Measurements from ENCODE around the gene RPL10. TPM values are rescaled to one million over a fixed set of nuclear protein-coding genes. Genes with fewer than 3 reads are reported as not detected.
A peak's percentile ranks its signal among the peaks of the same experiment; 100 is the strongest.

Gene RPL10
- polyA plus RNA-seq, 1 donor (not counting 4 experiments of a cell fraction or from before 2014, with no cell fraction given): 2,926 TPM

- peaks cover 2 to 5% of the 10 kb centered on the region in 2 experiments for H3K36me3 ChIP-seq (ENCODE audit: control insufficient read depth in 2 of 2, extremely low read depth in 1 of 2, insufficient read depth in 2 of 2, low read length in 2 of 2)
- FAIRE-seq (no peak), DNase-seq (ENCODE audit: low read depth, low spot score) (no peak)
- no peaks in the 10 kb centered on the region for H3K9me1 ChIP-seq (ENCODE audit: control insufficient read depth, extremely low read depth, insufficient read depth, low read length)
- no peaks in the 10 kb centered on the region for H3K27me3 ChIP-seq (ENCODE audit: control insufficient read depth, extremely low read depth, insufficient read depth, low read length)
- H4K20me1 ChIP-seq (ENCODE audit: control insufficient read depth, extremely low read depth, insufficient read depth, low read length): no peaks in the 10 kb centered on the region
- no peak overlapping the region for H3K27ac ChIP-seq (ENCODE audit: control insufficient read depth, insufficient read depth, low read length)
- H3K4me3 ChIP-seq (ENCODE audit: control insufficient read depth in 2 of 3, extremely low read depth in 1 of 3, insufficient read depth in 2 of 3, low read depth in 1 of 3, low read length in 3 of 3): no peak overlapping the region
- H3K79me2 ChIP-seq (ENCODE audit: control insufficient read depth, insufficient read depth, low read length): peaks cover 27% of the 10 kb centered on the region
- dilution Hi-C loops (cut with MboI; ENCODE audit: extremely low pct_ligation_motif_present, low sequenced_read_pairs): no loop called here
- H3K9me3 ChIP-seq (ENCODE audit: control insufficient read depth, low read depth, low read length): peaks cover 2% of the 10 kb centered on the region
- no peak overlapping the region for H3K9ac ChIP-seq (ENCODE audit: control insufficient read depth, extremely low read depth, insufficient read depth, low read length)
- H3K4me2 ChIP-seq (ENCODE audit: control insufficient read depth, extremely low read depth, insufficient read depth, low read depth, low read length): peak overlapping the region; percentile 62
- TF ChIP-seq CTCF (optimal IDR thresholded peaks at IDR 0.05 in 1 of 3, IDR thresholded peaks at IDR 0.05 in 1 of 3, conservative IDR thresholded peaks at IDR 0.05 in 1 of 3; ENCODE audit: extremely low read depth in 1 of 3, insufficient read depth in 2 of 3, low read length in 3 of 3) (no peak), EZH2 (IDR thresholded peaks at IDR 0.05; ENCODE audit: low read length) (no peak)
- H3K4me1 ChIP-seq (ENCODE audit: control insufficient read depth, extremely low read depth, insufficient read depth, low read length): peaks cover 33% of the 10 kb centered on the region
- no peak overlapping the region for H2AFZ ChIP-seq (ENCODE audit: control insufficient read depth, low read length)
Observed at GRCh38 chrX:154372612-154373022, 25.6 kb upstream of the RPL10 start.

DNA sequence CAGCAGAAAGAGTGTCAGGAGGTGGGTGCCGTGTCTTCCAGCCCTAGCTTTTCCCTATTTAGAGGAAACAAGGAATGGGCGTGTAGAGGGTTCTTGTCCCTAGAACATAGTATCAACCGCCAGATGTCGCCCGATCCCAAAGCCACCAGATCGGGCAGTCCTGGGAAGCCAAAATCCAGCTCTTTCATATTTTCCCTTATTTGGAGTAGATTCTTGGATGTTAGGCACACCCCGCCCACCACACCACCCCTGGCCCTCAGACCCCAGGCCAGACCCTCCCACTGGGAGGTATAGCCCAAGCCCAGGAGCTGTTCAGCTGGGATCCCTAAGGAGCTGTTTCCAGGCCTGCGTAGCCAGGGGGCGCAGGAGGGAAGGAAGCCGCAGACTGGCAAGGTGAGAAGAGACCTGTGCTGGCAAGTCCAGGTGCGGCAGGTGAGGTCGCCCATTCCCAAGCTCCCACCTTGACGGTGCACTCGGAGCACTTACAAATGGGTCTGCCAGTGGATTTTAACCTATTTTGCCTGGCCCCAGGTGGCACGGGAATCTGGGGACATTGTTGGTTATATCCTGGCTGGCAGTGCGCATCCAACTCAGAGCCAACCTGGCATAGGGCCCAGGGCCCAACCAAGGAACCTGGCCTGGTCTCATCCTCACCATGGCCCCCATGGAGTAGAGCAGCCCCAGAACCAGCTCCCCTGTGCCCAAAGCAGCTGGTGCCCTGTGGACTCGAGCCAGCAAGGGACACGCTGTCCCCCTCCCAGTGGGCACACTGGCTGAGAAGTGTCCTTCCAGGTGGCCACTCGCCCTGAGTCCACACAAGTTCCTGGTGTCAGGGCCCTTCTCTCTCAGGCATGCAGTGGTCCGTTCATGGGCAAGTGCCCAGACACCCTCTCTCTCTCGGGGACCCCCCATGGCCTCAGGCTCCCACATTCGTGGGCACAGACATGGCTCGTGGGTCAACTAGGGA is 24.6 kb upstream of the RPL10 start:
- TF ChIP-seq CTCF (optimal IDR thresholded peaks at IDR 0.05 in 1 of 3, IDR thresholded peaks at IDR 0.05 in 1 of 3, conservative IDR thresholded peaks at IDR 0.05 in 1 of 3; ENCODE audit: extremely low read depth in 1 of 3, insufficient read depth in 2 of 3, low read length in 3 of 3): peak in 2 of 3 experiments; percentile 56 to 78
- no peak for TF ChIP-seq EZH2 (IDR thresholded peaks at IDR 0.05; ENCODE audit: low read length)
- dilution Hi-C loops (cut with MboI; ENCODE audit: extremely low pct_ligation_motif_present, low sequenced_read_pairs): no loop called here
- H4K20me1 ChIP-seq (ENCODE audit: control insufficient read depth, extremely low read depth, insufficient read depth, low read length): no peaks in the 10 kb centered on the region
- no peaks in the 10 kb centered on the region for H3K9me1 ChIP-seq (ENCODE audit: control insufficient read depth, extremely low read depth, insufficient read depth, low read length)
- no peak overlapping the region for H2AFZ ChIP-seq (ENCODE audit: control insufficient read depth, low read length)
- no peak for FAIRE-seq
- no peaks in the 10 kb centered on the region for H3K27me3 ChIP-seq (ENCODE audit: control insufficient read depth, extremely low read depth, insufficient read depth, low read length)
- peaks cover 17% of the 10 kb centered on the region for H3K79me2 ChIP-seq (ENCODE audit: control insufficient read depth, insufficient read depth, low read length)
- peaks cover 0 to 2% of the 10 kb centered on the region in 2 experiments for H3K36me3 ChIP-seq (ENCODE audit: control insufficient read depth in 2 of 2, extremely low read depth in 1 of 2, insufficient read depth in 2 of 2, low read length in 2 of 2)
- peak; percentile 45 for DNase-seq (ENCODE audit: low read depth, low spot score)
- H3K9ac ChIP-seq (ENCODE audit: control insufficient read depth, extremely low read depth, insufficient read depth, low read length): peak overlapping the region; percentile 46
- peak overlapping the region; percentile 6 to 56 (median 27) for H3K4me3 ChIP-seq (ENCODE audit: control insufficient read depth in 2 of 3, extremely low read depth in 1 of 3, insufficient read depth in 2 of 3, low read depth in 1 of 3, low read length in 3 of 3)
- peaks cover 27% of the 10 kb centered on the region for H3K4me1 ChIP-seq (ENCODE audit: control insufficient read depth, extremely low read depth, insufficient read depth, low read length)
- H3K4me2 ChIP-seq (ENCODE audit: control insufficient read depth, extremely low read depth, insufficient read depth, low read depth, low read length): peak overlapping the region; percentile 77
- peaks cover 2% of the 10 kb centered on the region for H3K9me3 ChIP-seq (ENCODE audit: control insufficient read depth, low read depth, low read length)
- H3K27ac ChIP-seq (ENCODE audit: control insufficient read depth, insufficient read depth, low read length): peak overlapping the region; percentile 36

Data from keratinocyte (primary cell).